ENCODE measurements around the gene ALPL.

Gene ALPL

DNA sequence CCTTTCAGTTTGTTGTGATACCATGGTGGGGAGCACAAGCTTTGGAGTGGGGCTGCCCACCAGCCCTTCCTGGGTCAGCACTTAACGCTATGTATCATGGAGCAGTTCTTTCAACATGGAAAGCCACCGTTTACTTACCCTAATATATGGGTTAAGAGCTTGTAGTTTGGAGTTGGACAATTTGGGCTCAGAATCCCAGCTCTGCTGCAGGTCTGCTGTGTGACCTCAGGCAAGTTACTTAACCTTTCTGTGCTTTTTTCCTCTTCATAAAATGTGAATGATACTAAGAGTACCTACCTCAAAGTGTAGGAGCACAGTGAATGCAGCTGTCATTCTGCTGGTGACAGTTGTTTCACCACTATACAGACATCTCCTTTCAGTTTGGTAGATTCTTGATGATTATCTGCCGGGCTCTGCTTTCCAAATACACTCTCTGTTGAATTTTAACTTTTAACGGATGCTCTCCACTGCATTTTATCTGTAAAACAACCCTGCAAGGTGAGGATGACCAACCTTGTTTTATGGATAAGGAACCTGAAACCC lies 23.8 kb downstream of the ALPL start:
- TF ChIP-seq ZNF169 (tag by site-specific recombination; IDR thresholded peaks at IDR 0.05) (no peak), ZNF768 (tag by site-specific recombination; IDR thresholded peaks at IDR 0.05) (0 out of 2 replicates have a peak, but pooled peaks have one; percentile 53)
- Histone ChIP-seq H3K4me3 (ENCODE audit: low read depth, low read length) (no peak overlapping the region), H3K36me3 (ENCODE audit: control insufficient read depth in 2 of 2, insufficient read depth in 1 of 2, low read length in 2 of 2) (no peaks in the 10 kb centered on the region), H3K4me1 (ENCODE audit: control insufficient read depth, insufficient read depth, low read length) (no peaks in the 10 kb centered on the region), H3K27ac (ENCODE audit: extremely low read depth, low read depth, low read length) (no peak overlapping the region), H3K9me3 (ENCODE audit: control insufficient read depth, insufficient read depth, low read depth, low read length) (no peaks in the 10 kb centered on the region)
- ChIA-PET POLR2A (no interaction called here), CTCF (interaction anchor here (0.6 to 1.0 kb wide), 5 partner anchors 8 to 22 kb away, joined by 3 to 6 read pairs (median 3); no protein-coding TSS in a partner anchor)

DNA sequence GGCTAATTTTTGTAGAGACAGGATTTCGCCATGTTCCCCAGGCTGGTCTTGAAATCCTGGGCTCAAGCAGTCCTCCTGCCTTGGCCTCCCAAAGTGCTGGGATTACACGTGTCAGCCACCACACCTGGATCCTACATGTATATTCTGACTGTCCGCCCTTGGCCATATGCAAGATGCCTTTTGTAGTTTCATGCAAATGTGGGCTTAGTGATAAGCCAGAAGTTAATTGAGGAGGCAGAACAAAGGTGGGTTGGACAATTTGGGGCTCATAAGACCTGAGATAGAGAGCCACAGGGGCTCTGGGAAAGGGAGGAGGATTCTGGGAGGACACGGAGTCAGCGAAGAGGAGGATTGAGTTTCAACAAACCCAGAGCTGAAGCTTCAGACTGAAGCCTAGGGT lies 24.9 kb downstream of the ALPL start:
- no peaks in the 10 kb centered on the region for H3K4me1 ChIP-seq (ENCODE audit: control insufficient read depth, insufficient read depth, low read length)
- no peaks in the 10 kb centered on the region for H3K9me3 ChIP-seq (ENCODE audit: control insufficient read depth, insufficient read depth, low read depth, low read length)
- H3K4me3 ChIP-seq (ENCODE audit: low read depth, low read length), result no peak overlapping the region
- TF ChIP-seq ZNF596 (tag by site-specific recombination; IDR thresholded peaks at IDR 0.05) (no peak), ZNF621 (tag by site-specific recombination; IDR thresholded peaks at IDR 0.05) (no peak), ZNF776 (tag by site-specific recombination; IDR thresholded peaks at IDR 0.05; ENCODE audit: borderline replicate concordance) (no peak), ZNF548 (tag by site-specific recombination; IDR thresholded peaks at IDR 0.05) (no peak), ZNF155 (tag by site-specific recombination; IDR thresholded peaks at IDR 0.05) (no peak)
- TF ChIP-seq, protein P1, sequence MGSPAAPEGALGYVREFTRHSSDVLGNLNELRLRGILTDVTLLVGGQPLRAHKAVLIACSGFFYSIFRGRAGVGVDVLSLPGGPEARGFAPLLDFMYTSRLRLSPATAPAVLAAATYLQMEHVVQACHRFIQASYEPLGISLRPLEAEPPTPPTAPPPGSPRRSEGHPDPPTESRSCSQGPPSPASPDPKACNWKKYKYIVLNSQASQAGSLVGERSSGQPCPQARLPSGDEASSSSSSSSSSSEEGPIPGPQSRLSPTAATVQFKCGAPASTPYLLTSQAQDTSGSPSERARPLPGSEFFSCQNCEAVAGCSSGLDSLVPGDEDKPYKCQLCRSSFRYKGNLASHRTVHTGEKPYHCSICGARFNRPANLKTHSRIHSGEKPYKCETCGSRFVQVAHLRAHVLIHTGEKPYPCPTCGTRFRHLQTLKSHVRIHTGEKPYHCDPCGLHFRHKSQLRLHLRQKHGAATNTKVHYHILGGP (tag by site-specific recombination; IDR thresholded peaks at IDR 0.05), result no peak
- no peak overlapping the region for H3K27ac ChIP-seq (ENCODE audit: extremely low read depth, low read depth, low read length)
- CTCF ChIA-PET, result interaction anchor here (0.5 to 1.4 kb wide), 3 partner anchors 39 to 124 kb away, joined by 3 to 5 read pairs (median 4); no protein-coding TSS in a partner anchor
- POLR2A ChIA-PET, result no interaction called here
- H3K36me3 ChIP-seq (ENCODE audit: control insufficient read depth in 2 of 2, insufficient read depth in 1 of 2, low read length in 2 of 2), result no peaks in the 10 kb centered on the region

DNA sequence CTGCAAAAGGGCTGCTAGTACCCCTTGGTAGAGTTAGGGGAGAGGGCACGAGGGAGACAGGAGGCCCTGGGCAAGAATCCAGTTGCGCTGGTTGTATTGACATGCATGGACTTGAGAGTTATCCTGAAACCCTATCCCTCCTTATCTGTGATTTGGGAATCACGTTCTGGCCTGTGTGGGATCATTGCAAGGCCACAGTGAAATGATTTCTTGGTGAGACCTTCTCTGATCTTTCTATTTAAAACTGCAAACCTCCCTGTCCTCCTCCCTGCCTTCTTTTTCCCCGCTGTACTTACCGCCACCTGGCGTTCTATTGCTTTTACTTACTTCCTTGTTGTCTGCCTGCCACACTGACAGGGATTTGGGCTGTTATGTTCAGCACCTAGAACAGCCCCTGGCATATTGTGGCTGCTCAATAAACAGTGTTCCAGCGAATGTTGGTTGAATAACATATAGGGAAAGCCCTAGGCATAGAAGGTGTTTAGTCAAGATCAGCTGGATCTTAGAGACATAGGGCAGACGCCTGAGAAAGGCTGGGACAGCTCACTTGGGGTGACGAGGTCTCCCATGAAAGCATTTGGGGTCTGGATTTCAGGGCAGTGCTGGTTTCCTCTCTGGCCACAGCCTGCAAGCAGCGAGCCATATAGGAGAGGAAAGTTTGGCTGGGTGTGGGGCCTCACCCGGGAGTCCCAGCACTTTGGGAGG lies 25.6 kb downstream of the ALPL start:
- Histone ChIP-seq H3K4me3 (ENCODE audit: low read depth, low read length) (no peak overlapping the region), H3K27ac (ENCODE audit: extremely low read depth, low read depth, low read length) (no peak overlapping the region), H3K36me3 (ENCODE audit: control insufficient read depth in 2 of 2, insufficient read depth in 1 of 2, low read length in 2 of 2) (no peaks in the 10 kb centered on the region), H3K9me3 (ENCODE audit: control insufficient read depth, insufficient read depth, low read depth, low read length) (no peaks in the 10 kb centered on the region), H3K4me1 (ENCODE audit: control insufficient read depth, insufficient read depth, low read length) (no peaks in the 10 kb centered on the region)
- POLR2A ChIA-PET, result no interaction called here
- CTCF ChIA-PET, result interaction anchor here (0.6 to 3.2 kb wide), 20 partner anchors 9 to 280 kb away, joined by 3 to 18 read pairs (median 3); partner anchors contain the start of gene ALPL
- no peak for TF ChIP-seq ZNF76 (tag by site-specific recombination; IDR thresholded peaks at IDR 0.05; ENCODE audit: borderline replicate concordance, low read depth)
- no peak for TF ChIP-seq ZBTB1 (tag by site-specific recombination; IDR thresholded peaks at IDR 0.05)
- TF ChIP-seq GLIS2 (tag by site-specific recombination; IDR thresholded peaks at IDR 0.05), result no peak
- TF ChIP-seq ZBTB17 (tag by site-specific recombination; IDR thresholded peaks at IDR 0.05), result peak; percentile 84
- TF ChIP-seq ZBTB48 (tag by site-specific recombination; IDR thresholded peaks at IDR 0.05), result peak; percentile 95
- TF ChIP-seq ZNF302 (tag by site-specific recombination; IDR thresholded peaks at IDR 0.05; ENCODE audit: low read depth), result no peak
- TF ChIP-seq, protein P2, sequence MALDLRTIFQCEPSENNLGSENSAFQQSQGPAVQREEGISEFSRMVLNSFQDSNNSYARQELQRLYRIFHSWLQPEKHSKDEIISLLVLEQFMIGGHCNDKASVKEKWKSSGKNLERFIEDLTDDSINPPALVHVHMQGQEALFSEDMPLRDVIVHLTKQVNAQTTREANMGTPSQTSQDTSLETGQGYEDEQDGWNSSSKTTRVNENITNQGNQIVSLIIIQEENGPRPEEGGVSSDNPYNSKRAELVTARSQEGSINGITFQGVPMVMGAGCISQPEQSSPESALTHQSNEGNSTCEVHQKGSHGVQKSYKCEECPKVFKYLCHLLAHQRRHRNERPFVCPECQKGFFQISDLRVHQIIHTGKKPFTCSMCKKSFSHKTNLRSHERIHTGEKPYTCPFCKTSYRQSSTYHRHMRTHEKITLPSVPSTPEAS (tag by site-specific recombination; IDR thresholded peaks at IDR 0.05), result no peak
- TF ChIP-seq, protein P3, sequence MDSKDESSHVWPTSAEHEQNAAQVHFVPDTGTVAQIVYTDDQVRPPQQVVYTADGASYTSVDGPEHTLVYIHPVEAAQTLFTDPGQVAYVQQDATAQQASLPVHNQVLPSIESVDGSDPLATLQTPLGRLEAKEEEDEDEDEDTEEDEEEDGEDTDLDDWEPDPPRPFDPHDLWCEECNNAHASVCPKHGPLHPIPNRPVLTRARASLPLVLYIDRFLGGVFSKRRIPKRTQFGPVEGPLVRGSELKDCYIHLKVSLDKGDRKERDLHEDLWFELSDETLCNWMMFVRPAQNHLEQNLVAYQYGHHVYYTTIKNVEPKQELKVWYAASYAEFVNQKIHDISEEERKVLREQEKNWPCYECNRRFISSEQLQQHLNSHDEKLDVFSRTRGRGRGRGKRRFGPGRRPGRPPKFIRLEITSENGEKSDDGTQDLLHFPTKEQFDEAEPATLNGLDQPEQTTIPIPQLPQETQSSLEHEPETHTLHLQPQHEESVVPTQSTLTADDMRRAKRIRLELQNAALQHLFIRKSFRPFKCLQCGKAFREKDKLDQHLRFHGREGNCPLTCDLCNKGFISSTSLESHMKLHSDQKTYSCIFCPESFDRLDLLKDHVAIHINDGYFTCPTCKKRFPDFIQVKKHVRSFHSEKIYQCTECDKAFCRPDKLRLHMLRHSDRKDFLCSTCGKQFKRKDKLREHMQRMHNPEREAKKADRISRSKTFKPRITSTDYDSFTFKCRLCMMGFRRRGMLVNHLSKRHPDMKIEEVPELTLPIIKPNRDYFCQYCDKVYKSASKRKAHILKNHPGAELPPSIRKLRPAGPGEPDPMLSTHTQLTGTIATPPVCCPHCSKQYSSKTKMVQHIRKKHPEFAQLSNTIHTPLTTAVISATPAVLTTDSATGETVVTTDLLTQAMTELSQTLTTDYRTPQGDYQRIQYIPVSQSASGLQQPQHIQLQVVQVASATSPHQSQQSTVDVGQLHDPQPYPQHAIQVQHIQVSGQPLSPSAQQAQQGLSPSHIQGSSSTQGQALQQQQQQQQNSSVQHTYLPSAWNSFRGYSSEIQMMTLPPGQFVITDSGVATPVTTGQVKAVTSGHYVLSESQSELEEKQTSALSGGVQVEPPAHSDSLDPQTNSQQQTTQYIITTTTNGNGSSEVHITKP (tag by site-specific recombination; IDR thresholded peaks at IDR 0.05), result peak; percentile 62
- TF ChIP-seq ZNF677 (tag by site-specific recombination; IDR thresholded peaks at IDR 0.05), result no peak
- peak; percentile 97 for TF ChIP-seq ZNF600 (tag by site-specific recombination; IDR thresholded peaks at IDR 0.05)
- no peak for TF ChIP-seq MYNN (tag by site-specific recombination; IDR thresholded peaks at IDR 0.05; ENCODE audit: borderline replicate concordance)
- peak; percentile 85 for TF ChIP-seq GFI1B (tag by site-specific recombination; IDR thresholded peaks at IDR 0.05)
- TF ChIP-seq, protein P4, sequence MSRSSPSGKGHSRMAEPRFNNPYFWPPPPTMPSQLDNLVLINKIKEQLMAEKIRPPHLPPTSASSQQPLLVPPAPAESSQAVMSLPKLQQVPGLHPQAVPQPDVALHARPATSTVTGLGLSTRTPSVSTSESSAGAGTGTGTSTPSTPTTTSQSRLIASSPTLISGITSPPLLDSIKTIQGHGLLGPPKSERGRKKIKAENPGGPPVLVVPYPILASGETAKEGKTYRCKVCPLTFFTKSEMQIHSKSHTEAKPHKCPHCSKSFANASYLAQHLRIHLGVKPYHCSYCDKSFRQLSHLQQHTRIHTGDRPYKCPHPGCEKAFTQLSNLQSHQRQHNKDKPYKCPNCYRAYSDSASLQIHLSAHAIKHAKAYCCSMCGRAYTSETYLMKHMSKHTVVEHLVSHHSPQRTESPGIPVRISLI (tag by site-specific recombination; IDR thresholded peaks at IDR 0.05), result no peak
- TF ChIP-seq ZNF433 (tag by site-specific recombination; IDR thresholded peaks at IDR 0.05; ENCODE audit: low read depth), result no peak
- 0 out of 2 replicates have a peak, but pooled peaks have one; percentile 56 for TF ChIP-seq ZNF24 (tag by site-specific recombination; IDR thresholded peaks at IDR 0.05)
- no peak for TF ChIP-seq ZNF624 (tag by site-specific recombination; IDR thresholded peaks at IDR 0.05)
